CMK (cell line): ENCODE results near the gene DEPDC1B.
"Not testable (repeated sequence)": the region's sequence is repeated elsewhere in the genome, so short reads cannot be mapped to it uniquely, and the experiment has no call there.

Source experiments
- DNase-seq: peaks from one replicate; pipeline ENCODE4 v3.0.0-alpha.2; 2010; ENCODE audit warnings: low read depth

DEPDC1B gene

DNA sequence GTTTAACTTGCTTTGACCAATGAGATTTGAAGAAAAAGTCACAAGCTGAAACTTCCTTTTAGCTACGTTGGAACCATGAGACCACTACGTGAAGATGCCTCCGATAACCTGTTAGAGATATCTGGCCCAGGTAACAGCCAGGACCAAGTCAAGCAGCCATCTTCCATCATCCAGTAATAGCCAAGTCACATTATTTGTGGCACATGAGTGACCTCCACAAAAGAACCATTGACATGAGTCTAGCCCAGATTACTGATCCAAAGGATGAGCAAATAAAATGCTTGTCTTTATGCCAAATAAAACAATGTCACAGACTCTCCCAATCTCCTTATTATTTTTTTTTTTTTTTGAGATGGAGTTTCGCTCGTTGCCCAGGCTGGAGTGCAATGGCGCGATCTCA, 1.6 kb downstream of the DEPDC1B start:
- no peak for DNase-seq

DNA sequence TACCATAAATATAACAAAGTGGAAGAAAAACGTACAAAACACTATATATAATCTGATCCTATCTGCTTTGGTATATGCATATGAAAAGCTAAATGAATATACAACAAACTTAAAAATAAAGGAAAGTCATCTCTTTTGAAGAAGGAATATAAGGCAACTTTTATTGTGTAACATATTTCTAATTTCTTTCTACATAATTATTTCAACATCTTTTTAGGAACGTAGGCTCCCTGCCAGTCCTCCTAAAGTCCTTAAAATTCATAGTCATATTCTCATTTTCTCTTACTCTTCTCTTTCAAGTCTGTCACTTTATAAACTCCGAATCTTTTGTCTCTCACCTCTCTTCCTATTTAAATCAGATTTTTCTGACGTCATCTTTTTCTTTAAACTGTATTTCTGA, 9.6 kb downstream of the DEPDC1B start:
- no peak for DNase-seq

DNA sequence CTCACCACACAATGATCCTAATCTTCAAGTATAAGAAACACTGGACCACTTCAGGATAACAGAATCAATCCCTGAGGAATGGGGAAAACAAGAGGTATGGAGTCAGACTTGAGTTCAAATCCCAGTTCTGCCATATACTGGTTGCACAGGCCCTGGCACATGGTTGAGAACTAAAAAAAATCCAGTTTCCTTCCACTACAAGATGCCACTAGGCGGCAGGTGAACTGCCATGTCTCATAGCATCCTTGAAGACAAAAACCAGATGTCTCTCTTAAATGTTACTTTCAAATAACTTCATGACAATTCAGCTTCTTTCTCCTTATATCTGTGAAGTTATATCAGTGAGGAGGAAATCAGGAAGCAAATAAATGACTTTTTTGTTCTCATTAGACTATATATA, 11.0 kb downstream of the DEPDC1B start:
- no peak for DNase-seq

DNA sequence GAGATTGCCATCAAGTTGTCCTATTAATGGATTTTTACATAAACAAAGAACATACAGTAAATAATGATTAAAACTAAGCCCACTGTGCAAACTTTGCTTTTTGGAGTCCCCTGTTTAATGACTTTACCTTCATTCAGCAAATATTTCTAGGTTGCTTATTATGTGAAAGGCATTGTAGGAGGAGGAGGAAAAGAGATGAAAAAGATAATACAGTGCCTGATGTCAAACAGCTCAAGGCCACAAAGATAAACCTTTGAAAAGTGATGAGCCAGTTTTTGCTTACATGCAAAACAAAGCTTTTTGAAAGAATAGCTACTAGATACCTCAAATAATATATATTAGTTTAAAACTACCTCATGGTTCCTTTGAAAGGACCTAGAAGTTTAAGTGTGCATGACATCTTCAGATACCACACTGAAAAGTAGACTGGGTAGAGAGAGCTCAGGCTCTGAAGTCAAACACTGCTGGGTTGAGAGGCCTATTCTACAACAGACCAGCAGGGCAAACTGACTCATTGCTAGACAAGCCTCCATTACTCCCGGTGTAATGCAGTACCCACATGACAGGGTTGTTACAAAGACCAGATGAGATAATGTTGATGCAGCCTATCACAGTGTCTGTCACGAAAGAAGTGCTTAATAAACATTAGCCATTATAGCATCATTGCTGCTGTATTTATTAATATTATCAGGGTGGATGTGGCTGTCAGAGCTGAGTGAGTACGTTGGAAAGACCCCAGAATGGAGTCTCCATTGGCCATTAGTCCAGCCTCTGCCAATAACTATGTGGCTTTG, 11.8 kb downstream of the DEPDC1B start:
- no peak for DNase-seq

DNA sequence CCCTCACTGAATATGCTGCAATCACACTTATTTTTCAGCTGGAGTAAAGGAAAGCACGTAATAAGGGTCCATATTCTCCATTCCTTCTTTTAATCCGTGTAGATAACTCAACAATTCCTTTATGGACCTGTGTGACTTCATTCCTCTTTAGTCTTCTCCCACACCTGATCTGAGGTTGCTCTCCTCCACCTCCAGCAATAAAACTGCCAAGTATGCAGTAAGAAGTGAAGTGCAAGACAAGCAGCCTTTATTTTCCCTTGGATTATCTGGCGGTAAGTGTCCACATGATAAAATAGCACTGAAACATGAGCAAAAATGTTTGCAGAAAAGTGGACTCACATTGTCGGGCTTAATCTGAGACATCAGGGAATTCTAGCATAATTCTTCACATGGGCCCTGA, 13.8 kb downstream of the DEPDC1B start:
- DNase-seq = no peak

DNA sequence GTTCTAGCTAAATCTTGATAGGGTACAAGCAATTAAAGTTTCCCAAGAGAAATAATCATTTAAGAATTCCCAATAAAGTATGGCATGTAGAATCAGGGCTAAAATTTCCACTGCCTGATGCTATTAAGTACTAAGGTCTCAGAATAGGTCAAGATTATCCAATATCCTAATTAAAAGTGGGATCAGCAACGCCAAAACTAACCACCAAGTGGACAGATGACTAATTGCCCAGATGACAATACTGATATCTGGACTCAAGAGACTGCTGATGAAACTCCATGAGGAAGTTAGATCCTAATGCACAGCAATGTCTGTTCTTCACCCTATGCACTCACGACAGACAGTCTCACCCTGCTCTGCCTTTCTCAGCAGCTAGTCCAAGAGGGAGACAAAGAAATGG, 14.3 kb downstream of the DEPDC1B start:
- DNase-seq = no peak

DNA sequence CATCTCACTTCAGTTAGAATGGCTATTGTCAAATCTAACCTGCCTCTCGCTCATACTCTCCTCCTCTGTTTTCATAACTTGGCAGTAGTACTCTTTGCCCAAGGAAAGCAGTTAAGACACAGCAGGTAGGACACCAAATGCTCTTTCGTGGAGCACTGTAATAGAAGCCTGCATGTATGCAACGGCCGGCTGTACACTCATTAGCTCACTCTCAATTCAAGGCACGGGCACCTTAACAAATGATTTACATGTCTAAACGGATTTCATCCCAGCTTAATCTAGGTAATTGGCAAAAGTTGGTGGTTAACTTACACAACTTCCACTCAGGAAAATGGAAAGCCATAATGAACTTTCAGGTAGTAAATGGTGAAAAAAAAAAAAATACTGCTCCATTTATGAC, 14.9 kb downstream of the DEPDC1B start:
- no peak for DNase-seq

DNA sequence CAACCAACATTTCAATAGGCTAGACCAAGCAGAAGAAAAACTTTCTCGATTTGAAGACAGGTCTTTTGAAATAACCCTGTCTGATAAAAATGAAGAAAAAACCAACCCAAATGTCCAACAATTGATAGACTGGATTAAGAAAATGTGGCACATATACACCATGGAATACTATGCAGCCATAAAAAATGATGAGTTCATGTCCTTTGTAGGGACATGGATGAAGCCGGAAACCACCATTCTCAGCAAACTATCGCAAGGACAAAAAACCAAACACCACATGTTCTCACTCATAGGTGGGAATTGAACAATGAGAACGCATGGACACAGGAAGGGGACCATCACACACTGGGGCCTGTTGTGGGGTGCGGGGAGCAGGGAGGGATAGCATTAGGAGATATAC, 18.0 kb downstream of the DEPDC1B start:
- not testable (repeated sequence) for DNase-seq

DNA sequence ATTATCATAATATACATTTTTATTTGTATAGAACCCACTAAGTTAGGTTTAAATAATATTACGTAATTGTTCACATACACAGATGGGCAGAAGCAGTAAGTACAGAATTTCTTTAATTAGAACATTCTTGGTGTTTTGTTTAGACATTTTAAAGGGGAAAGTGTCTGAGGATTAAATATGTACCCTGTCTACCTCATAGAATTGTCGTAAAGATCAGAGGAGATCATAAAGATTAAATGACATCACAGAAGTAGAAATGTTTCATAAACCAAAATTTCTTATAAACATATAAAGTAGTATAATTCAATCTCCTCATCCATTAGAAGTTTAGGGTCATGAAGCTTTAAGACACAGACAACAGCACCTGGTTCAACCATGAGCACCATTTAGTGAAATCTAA, 20.1 kb downstream of the DEPDC1B start:
- no peak for DNase-seq

DNA sequence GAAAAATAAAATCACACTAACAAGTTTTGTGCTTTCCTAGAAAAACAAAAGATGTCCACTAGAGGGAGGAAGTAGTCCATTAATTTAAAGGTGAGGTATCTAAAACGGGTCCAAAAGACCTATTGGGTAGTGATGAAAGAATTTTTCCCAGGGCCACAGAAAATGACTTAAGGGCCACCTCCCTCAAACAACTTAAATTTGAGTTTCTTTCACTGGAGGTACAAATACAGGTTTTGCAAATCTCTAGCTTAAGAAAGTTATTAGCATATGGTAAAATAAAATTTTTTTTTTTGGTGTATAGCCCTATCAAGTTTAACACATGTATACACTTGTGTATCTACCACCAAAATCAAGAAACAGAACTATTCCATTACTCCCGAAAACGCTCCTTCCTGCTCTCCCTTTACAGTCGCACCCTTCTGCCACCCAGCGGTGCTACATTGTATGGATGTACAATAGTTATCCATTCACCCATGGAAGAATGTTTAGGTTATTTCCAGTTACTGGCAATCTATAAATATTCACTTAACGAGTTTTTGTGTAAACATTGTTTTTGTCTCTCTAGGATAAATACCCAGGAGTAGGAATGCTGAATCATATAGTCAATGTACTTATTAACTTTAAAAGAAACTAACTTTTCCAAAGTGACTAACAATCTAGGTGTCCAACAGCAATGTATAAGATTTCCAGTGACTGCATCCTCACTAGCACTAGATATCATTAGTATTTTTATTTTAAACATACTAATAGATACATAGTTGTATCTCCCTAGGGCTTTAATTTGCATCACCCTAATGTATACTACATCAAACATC, 21.9 kb downstream of the DEPDC1B start:
- DNase-seq = no peak

DNA sequence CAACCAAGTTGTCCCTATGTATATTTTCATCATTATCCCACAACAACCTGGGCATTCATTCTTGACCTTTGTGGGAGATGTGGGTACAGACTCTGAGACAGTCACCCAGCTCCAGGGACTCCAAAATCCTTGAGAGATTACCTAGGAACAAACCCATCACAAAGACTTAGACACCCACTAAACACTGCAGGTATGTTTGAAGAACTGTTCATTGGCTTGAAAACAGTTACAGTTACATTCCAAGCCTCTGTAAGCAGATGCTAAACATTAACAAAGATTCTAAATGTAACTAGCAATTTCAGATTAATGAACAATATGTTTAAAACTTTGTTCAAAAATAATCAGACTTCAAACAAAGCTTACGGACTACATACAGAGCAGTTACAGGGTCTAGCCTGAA, 24.7 kb downstream of the DEPDC1B start:
- no peak for DNase-seq

DNA sequence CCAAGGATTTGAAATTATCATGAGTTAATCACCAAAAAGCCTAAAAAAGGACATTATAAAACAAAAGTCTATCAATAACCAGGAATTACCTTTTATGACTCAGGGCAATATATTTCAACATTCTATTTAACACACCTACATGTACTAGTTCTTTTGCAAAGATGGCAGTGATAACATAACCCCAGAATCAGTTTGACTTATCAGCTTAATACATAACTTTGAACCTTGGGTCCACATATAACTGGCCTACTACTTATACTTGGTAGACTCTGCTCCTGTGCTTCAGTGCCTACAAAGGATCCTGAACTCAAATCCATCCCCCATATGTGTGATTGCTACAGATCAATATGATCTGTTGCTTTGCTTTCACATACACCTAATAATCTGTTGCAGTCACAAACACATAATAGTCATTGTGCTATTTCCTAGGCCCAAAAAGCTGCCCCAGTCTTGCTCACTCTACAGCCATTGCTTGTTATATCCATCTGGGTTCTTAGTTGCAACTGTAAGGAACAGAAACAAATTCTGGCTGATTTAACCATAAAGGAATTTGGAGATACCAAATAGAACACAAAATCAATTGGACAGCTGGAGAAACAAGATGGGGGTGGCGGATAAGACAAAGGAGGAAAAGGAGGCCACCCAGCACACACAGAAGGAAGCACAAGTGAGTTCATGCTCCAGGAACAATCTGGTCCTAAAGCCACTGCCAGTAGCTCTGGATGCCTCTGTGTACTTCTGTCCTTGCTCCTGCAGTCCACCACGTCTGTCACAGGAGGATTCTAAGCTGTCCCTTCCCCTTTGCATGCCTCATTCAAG, 25.5 kb downstream of the DEPDC1B start:
- DNase-seq = no peak

DNA sequence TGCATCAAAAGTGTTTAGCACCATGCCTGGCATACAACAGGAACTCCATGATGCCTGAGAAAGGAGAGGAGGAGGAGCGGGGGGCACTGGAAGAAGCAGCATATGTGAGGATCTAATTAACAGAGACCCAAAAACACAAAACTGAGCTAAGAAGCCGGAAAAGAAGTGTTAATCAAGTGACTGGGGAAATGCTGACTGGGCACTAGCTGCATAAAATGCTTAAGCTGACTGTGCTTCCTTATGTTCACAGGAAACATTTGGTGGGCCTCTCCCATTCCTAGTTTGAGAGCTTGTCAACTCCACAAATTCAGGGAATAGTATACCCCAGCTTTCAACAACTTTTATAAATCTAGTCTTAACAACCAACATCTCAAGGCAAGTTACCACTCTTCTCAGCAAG, 26.6 kb downstream of the DEPDC1B start:
- DNase-seq = no peak

DNA sequence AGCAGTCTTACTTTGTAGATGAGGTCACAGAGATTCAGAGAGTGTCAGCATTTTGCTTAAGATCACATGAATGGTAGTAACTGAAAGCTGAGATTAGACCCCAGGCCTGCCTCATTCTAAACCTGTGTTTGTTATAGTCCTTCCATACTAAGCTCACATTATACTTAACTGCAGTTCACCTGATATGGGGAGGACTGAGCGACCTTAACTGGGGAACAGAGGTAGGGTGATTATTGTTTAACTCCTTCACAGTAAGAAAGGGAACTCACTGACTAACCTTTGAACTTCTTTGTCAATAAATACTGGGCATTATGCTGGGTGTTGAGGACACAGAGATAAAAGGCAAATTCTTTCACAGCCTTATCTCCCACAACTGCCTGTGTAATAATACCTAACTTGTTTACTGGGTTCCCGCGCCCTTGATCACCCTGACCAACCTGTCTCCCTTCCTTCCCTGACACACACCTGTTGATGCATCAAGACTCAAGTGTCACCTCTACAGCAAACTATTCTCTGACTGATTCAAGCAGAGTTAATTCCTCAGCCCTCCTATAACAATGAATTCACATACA, 27.2 kb downstream of the DEPDC1B start:
- no peak for DNase-seq

DNA sequence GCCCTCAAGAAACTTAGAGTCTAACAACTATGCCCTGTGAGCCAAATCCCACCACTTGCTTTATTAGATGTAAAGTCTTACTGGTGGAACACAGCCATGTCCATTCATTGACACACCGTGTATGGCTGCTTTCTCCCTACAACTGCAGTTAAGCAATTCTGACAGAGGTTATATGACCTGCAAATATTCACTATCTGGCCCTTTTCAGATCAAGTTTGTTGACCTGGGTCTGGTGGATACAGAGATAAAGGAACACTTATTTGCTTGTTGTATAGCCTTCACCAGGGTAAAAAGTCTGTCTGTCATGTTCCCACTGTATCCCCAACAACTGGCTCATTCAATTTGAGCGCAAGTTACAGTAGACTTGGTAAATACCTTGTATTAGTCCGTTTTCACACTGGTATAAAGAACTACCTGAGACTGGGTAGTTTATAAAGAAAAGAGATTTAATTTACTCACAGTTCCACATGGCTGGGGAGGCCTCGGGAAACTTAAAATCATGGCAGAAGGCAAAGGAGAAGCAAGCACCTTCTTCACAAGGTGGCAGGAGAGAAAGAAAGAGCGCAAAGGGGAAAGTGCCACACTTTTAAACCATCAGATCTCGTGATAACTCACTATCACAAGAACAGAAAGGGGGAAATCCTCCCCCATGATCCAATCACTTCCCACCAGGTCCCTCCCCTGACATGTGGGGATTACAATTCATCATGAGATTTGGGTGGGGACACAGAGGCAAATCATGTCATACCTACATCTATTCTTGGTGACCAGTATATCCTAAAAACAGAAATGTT, 27.9 kb downstream of the DEPDC1B start:
- DNase-seq = no peak

DNA sequence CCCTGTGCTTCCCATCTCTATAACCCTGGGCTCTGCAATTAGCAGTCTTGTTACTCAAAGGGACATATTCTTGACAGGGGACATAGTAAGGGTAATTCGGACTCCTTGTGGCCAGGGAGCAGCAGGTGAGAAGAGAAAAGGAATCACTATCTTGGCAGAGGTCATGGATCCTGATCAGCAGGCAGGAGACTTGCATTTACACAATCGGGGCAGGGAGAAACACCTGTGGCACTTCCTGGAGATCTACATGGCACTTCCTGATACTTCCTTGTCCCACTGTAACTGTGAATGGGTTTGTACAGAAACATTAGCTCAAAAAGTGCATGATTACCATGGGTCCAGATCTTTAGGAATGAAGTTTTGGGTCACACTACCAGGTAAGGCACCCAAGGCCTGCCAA, 29.2 kb downstream of the DEPDC1B start:
- no peak for DNase-seq

DNA sequence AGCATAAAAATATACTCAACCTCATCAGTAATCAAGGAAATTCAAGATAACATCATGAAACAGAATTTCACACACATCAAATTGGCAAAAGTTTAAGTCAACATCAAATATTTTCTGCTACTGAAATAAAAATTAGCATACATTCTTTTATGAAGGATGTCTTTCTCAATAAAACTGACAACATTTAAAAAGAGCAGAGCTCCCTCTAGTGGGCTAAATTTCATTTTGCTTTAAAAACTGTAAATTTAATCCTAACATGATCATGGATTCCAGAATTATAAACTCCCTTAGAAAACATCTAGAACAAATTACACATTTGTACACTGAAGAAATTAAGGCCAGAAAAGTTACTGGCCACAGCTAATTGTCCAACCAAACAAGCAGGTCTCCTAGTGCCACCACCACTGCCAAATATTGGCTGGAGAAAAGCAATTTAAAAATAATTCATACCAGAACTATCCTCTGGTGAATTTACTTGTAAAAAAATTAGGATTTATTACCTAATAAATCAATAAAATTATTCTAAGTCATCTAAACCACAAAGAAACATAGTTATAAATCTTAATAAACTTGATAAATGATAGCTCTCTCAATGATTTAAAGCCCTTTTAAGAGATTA, 31.2 kb downstream of the DEPDC1B start:
- no peak for DNase-seq

DNA sequence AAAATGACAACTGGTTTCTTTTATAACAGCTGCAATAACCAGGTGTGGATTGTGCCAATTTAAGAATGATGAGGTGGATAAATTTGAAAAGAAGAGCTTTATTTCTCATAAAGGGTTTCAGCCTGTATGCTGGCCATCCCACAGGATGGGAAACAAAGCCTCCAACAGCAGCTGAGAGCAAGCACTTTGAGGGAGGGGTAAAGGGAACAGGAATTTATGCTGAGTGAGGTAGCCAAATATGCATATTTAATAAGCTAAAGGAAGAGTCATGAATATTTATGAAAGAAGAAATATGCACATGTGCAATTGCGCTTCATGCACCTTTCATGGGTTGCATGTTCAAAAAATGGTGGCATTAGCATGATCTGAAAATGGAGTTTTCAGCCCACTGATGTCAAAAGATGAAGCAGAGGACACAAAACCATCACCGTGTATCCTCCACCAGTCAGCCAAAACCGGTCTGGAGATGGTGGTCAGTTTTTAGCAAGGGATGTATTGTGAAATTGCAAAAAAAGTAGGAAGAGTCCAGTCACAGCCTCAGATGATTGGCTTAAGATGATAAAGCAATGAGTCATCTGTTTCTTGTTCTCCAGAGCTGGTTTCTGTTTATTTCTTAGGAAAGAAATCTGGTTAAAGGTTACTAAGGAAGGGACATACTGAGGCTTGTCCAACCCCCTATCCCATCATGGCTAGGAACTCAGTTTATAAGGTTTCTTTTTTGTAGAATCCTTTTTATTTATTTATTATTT, 47.9 kb downstream of the DEPDC1B start:
- no peak for DNase-seq

DNA sequence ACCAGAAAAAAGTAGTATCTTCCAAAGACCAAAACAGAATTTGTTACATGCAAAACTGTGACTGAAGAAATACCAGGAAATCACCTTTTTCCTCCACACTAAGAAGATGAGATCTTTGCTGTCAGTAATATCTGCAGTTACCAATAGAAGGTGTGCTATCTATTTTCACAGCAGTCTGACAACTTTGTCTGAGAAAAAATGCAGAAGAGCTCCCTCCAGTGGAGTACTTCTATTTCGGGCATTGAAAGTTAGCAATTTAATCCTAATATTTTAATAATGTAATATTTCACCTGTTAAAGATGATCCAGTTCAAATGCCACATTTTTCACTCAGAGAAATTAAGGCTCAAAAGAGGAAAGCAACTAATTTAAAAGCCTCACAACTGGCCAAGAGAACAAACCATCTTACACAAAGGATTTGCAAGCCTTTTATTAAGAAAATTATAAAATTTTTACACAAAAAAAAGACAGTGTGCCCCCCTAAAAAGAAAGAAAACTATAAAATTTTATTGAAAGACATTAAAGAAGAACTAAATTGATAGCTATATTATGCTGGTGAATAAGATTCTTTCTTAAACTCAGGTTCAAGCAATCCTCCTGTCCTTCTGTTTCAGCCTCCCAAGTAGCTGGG, 50.6 kb downstream of the DEPDC1B start:
- DNase-seq = no peak

DNA sequence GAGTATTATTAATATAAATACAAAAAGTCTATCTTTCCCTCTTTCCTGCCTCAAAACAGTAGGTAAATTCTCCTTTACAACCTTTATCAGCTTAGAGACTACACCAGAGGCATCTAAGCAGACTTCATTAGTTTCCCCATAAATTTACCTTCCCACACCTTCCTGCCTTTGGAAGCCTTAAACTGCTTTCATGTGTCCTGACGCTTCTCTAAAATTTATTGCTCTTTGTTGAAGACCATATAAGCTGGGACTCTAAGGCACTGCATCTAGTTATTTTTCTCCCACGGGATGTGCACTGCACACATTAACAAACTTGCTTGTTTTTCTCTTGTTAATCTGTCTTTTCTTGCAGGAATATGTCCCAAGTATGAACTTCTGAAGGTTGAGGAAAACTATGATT, 51.8 kb downstream of the DEPDC1B start:
- DNase-seq = no peak
